Mucosa of rectum (tissue), 2 donors: ENCODE measurements around the gene ARIH1.

Experiments used
- H3K27ac ChIP-seq, 2 donors: one replicate each; pipeline ENCODE4 v1.7.0; 2013; ENCODE audit warnings: inconsistent platforms in 2 of 2, low read depth in 2 of 2, low read length in 2 of 2
- H3K27me3 ChIP-seq, 2 donors: one replicate each; pipeline ENCODE4 v1.7.0; 2013; ENCODE audit warnings: low read length in 2 of 2; ENCODE audit not compliant: control insufficient read depth in 2 of 2, insufficient read depth in 2 of 2
- H3K36me3 ChIP-seq, 2 donors: one replicate each; pipeline ENCODE4 v1.7.0; 2013; ENCODE audit warnings: low read length in 2 of 2; ENCODE audit not compliant: control insufficient read depth in 2 of 2, insufficient read depth in 2 of 2
- H3K4me1 ChIP-seq, 2 donors: one replicate each; pipeline ENCODE4 v1.7.0; 2013; ENCODE audit warnings: low read length in 2 of 2, mild to moderate bottlenecking in 1 of 2; ENCODE audit not compliant: control insufficient read depth in 2 of 2, insufficient read depth in 2 of 2
- H3K4me3 ChIP-seq, 2 donors: one replicate each; pipeline ENCODE4 v1.7.0; 2013; ENCODE audit warnings: low read length in 2 of 2
- H3K9ac ChIP-seq, 2 donors: one replicate each; pipeline ENCODE4 v1.7.0; 2013; ENCODE audit warnings: low read length in 2 of 2, low read depth in 1 of 2, mild to moderate bottlenecking in 1 of 2
- H3K9me3 ChIP-seq, 2 donors: one replicate each; pipeline ENCODE4 v1.7.0; 2013; ENCODE audit warnings: low read length in 2 of 2; ENCODE audit not compliant: control insufficient read depth in 2 of 2
- donor health status: healthy.
- donor health status: Normal muscosa, but diverticular disease.

Gene ARIH1

DNA sequence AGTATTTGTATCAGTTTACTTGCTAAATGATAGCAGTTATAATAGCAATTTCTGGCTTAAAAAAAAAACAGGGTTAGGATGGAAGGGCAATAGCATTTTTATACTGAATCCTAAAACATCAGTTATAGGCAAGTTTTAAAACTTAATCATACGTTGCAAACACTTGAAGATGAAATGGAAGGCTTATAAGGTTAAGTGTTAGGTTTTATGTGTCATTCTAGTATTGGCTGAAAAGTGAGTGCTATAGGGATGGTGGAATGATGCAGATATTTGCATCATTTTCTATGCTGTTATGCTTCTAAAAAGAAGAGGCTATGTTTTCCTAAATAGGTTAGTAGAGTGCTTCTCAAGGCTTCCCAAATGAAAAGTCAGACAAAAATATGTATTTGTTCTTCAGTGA is 23.3 kb downstream of the ARIH1 start:
- Histone ChIP-seq H3K4me3 (no peak overlapping the region), H3K27me3 (no peaks in the 10 kb centered on the region), H3K9ac (no peak overlapping the region), H3K4me1 (no peaks in the 10 kb centered on the region), H3K36me3 (peaks cover 3 to 7% of the 10 kb centered on the region in 2 donors), H3K27ac (no peak overlapping the region), H3K9me3 (no peaks in the 10 kb centered on the region)

DNA sequence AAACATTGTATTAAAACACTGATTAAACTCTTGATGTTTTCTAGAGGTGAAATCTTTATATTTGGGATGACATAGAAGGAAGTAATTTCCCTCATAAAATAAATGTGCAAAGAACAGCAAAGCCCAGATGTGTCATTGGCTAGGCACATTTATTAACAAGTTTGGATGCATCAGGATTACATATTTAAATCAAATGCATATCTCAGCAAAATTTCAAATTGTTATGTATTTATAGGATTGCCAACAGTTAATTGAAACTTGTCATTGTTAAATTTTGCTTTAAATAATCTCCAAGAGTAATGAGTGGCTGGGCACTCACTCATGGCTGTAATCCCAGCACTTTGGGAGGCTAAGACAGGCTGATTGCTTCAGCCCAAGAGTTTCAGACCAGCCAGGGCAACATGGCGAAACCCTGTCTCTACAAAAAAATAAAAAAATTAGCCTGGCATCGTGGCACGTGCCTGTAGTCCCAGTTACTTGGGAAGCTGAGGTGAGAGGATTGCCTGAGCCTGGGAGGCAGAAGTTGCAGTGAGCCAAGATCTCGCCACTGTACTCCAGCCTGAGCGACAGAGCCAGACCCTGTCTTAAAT is 28.2 kb downstream of the ARIH1 start:
- no peaks in the 10 kb centered on the region for H3K27me3 ChIP-seq
- no peaks in the 10 kb centered on the region for H3K4me1 ChIP-seq
- no peak overlapping the region for H3K4me3 ChIP-seq
- no peak overlapping the region for H3K9ac ChIP-seq
- H3K27ac ChIP-seq: no peak overlapping the region
- no peaks in the 10 kb centered on the region for H3K9me3 ChIP-seq
- H3K36me3 ChIP-seq: peaks cover 4 to 6% of the 10 kb centered on the region in 2 donors

DNA sequence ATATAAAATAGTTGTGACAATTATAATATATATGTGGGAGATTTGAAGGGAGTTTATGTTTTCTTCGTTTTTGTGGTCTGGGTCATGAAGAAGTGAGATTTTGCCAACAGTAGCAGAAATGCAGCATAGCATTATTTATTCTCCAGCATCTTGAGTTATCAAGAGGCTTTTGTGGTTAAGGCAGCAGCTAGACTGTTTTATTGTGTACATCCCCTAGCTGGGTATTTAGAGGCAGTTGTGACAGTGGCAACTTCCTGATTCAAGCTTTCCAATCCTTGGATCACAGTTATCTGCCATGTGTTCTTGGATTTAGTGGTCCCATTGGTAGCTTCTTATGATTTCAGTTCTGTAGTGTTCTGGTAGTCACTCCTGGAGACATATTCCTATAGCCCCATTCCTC is 29.0 kb downstream of the ARIH1 start:
- no peaks in the 10 kb centered on the region for H3K4me1 ChIP-seq
- H3K36me3 ChIP-seq: peaks cover 4 to 6% of the 10 kb centered on the region in 2 donors
- no peak overlapping the region for H3K4me3 ChIP-seq
- no peak overlapping the region for H3K9ac ChIP-seq
- no peak overlapping the region for H3K27ac ChIP-seq
- H3K9me3 ChIP-seq: no peaks in the 10 kb centered on the region
- H3K27me3 ChIP-seq: no peaks in the 10 kb centered on the region

DNA sequence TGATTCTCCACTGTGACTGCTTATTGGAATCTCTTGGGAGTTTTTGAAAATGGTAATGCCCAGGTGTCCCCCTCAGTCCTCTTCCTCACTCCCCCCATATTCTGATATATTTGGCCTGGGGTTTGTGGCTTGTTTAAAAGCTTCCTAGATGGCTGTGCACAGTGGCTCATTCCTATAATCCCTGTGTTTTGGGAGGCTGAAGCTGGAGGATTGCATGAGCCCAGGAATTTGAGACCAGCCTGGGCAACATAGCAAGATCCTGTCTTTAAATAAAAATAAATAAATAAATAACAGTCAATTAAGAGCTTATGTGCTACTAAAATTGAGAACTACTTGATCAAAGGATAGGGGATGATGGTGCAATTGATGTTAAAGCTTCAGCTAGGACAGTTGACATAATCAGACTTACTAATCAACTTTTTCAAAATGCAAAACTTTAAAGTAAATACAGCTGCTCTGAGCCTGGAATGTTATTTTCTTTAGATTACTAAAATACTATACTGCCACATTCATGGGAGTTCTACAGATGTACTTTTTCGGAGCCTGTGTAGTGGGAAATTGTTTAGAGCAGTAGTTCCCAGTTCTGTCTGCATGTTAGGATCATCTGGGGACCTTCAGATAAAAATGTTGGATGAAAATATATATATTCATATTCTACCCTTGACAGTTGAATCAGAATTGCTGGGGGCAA is 33.4 kb downstream of the ARIH1 start:
- no peaks in the 10 kb centered on the region for H3K27me3 ChIP-seq
- no peaks in the 10 kb centered on the region for H3K4me1 ChIP-seq
- H3K4me3 ChIP-seq: no peak overlapping the region
- no peak overlapping the region for H3K9ac ChIP-seq
- H3K9me3 ChIP-seq: no peaks in the 10 kb centered on the region
- peaks cover 0 to 3% of the 10 kb centered on the region in 2 donors for H3K36me3 ChIP-seq
- no peak overlapping the region for H3K27ac ChIP-seq

DNA sequence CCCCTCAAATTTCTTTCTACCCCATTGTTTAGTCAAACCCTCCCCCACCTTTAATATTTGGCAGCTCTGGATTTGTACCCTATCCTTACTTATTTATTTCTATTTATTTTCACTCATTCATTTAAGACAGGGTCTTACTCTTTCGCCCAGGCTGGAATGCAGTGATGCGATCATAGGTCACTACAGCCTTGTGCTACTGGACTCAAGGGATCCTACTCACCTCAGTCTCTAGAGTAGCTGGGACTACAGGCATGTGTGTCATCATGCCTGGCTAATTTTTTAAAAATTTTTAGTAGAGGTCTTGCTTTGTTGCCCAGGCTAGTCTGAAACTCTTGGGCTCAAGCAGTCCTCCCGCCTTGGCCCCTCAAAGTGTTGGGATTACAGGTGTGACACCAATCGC is 35.4 kb downstream of the ARIH1 start:
- H3K4me1 ChIP-seq: no peaks in the 10 kb centered on the region

DNA sequence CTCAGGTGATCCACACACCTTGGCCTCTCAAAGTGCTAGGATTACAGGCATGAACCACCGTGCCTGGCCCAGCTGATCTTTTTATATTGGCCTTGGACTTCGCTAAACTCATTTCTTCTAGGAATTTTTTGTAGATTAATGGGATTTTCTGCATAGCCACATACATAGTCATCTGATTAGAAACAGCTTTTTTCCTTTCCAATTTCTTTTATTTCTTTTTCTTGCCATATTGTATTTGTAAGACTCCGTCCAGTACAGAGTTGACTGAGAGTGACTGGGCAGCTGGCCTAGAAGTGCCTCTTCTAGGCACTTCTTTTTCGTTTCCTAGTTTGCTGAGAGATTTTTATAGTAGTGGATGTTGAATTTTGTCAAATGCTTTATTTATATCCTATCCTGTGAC is 37.4 kb downstream of the ARIH1 start:
- H3K27me3 ChIP-seq: no peaks in the 10 kb centered on the region
- H3K9ac ChIP-seq: no peak overlapping the region
- no peaks in the 10 kb centered on the region for H3K36me3 ChIP-seq
- no peaks in the 10 kb centered on the region for H3K9me3 ChIP-seq
- H3K4me3 ChIP-seq: no peak overlapping the region
- no peak overlapping the region for H3K27ac ChIP-seq
- no peaks in the 10 kb centered on the region for H3K4me1 ChIP-seq

More for the DNA sequence above, 35.4 kb downstream of the ARIH1 start:
- Histone ChIP-seq H3K36me3 (no peaks in the 10 kb centered on the region), H3K9ac (no peak overlapping the region), H3K27me3 (no peaks in the 10 kb centered on the region), H3K4me3 (no peak overlapping the region), H3K27ac (no peak overlapping the region), H3K9me3 (no peaks in the 10 kb centered on the region)

DNA sequence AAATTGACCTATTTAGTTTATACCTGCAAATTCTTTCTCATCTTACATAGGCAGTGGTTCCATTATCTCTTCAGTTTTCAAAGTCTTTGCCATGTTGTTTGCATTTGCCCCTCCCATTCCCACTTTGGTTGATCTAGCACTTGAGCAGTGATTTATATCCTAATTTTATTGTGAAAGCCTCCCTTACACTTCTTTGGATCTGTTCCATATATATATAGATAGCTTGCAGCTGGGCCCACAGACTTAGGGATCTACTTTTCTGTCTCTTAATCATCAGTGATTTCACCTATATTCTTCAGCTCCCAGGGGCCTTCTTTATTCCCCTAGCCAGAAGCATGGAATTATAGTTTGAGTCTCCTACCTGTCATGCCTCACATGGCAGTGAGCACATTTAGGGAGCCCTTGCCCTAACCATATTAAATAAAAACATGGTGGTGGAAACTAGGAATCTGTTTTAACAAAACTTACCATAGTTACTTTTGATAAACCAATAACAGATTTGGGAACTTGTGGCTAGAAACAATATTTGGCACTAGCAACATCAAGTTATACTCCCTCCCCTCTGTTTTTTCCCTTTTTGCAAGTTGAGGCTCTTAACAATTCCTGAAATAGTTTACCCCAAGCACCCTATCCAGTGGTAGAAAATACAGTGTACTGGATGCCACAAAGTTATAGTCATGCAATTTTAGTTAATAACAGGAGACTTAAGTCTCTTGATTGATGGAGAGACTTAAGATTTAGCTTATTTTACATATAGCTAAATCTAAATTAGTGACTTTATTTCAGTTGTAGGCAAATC is 41.7 kb downstream of the ARIH1 start:
- Histone ChIP-seq H3K9me3 (no peaks in the 10 kb centered on the region), H3K4me1 (no peaks in the 10 kb centered on the region)

DNA sequence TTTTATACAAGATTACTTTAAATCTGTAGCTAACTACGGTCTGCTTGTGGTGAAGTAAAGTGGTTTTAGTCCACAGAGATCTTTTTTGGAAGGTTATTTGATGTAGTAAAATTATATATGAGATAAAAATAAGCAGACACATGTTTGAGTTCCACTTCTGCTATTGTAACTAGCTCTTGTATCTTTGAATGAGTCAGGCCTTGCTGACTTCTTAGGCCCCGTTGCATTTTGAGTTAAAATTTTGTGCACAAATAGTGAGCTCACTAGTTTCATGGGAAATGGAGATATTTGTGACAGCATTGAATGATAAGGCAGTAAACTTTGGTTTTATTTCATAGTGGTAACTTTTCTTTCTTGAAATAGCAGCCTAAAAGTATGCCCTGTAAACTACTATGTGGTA is 42.6 kb downstream of the ARIH1 start:
- Histone ChIP-seq H3K9me3 (no peaks in the 10 kb centered on the region), H3K4me1 (no peaks in the 10 kb centered on the region), H3K27ac (no peak overlapping the region), H3K4me3 (no peak overlapping the region), H3K27me3 (no peaks in the 10 kb centered on the region), H3K36me3 (no peaks in the 10 kb centered on the region), H3K9ac (no peak overlapping the region)

More for the DNA sequence above, 41.7 kb downstream of the ARIH1 start:
- Histone ChIP-seq H3K36me3 (no peaks in the 10 kb centered on the region), H3K27me3 (no peaks in the 10 kb centered on the region), H3K9ac (no peak overlapping the region), H3K27ac (no peak overlapping the region), H3K4me3 (no peak overlapping the region)

DNA sequence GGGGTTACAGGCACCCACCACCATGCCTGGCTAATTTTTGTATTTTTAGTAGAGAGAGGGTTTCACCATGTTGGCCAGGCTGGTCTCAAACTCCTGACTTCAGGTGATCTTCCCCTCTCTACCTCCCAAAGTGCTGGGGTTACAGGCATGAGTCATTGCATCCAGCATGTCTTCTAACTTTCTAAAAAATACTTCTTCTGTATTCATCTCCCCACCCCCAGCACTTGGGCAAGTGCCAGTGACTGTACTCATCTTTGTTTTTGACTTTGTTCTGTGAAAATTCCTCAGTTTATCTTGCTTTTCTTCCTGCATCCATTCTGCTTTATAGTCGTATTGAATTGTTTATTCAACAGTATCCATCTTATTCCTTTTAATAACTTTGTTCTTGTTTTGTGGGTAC is 47.6 kb downstream of the ARIH1 start:
- no peaks in the 10 kb centered on the region for H3K9me3 ChIP-seq
- H3K9ac ChIP-seq: no peak overlapping the region
- peaks cover 2 to 5% of the 10 kb centered on the region in 2 donors for H3K36me3 ChIP-seq
- H3K27me3 ChIP-seq: no peaks in the 10 kb centered on the region
- H3K4me1 ChIP-seq: no peaks in the 10 kb centered on the region
- no peak overlapping the region for H3K4me3 ChIP-seq
- no peak overlapping the region for H3K27ac ChIP-seq

DNA sequence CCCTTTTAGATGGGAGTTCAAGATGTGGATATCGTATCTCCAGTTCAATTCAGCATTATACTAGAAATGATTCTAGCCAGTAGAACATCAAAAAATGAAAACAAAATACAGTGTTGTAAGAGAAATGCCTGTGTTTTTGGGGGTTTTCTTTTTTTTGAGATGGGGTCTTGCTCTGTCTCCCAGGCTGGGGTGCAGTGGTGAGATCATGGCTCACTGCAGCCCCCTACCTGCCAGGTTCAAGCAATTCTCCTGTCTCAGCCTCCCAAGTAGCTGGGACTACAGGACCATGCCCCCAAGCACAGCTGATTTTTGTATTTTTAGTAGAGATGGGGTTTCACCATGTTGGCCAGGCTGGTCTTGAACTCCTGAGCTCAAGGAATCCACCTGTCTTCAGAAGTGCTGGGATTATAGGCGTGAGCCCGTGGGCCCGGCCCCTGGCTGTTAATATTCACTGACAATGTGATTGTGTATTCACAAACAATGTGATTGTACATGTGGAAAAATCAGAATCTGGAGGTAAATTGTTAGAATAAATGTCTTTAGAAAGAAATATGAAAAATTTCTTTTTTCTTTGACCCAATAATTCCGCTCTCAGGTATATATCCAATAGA is 59.0 kb downstream of the ARIH1 start:
- Histone ChIP-seq H3K36me3 (peaks cover 0 to 4% of the 10 kb centered on the region in 2 donors), H3K27me3 (no peaks in the 10 kb centered on the region), H3K27ac (no peak overlapping the region), H3K9me3 (no peaks in the 10 kb centered on the region), H3K4me3 (no peak overlapping the region), H3K4me1 (no peaks in the 10 kb centered on the region), H3K9ac (no peak overlapping the region)
